Body of pancreas (tissue), 4 donors: ENCODE measurements around the gene PTPRF. TPM values are rescaled to one million over a fixed set of nuclear protein-coding genes. Genes with fewer than 3 reads are reported as not detected.

Source experiments
- ATAC-seq: fragments of 150-250 bp; one replicate; pipeline ENCODE4 v1.9.1; 2016
- DNase-seq, 4 donors: peaks; one replicate each; pipeline ENCODE4 v3.0.0-alpha.2; 2019
- H3K27ac ChIP-seq, 4 donors: fragments of 200-600 bp; sonication (generic); 1 replicate in 3 of 4; 2 replicates in 1 of 4; pipeline versions ENCODE4 v1.5.1 to v1.6.1; 2016 to 2019; ENCODE audit warnings: mild to moderate bottlenecking in 1 of 4, mixed read lengths in 1 of 4, moderate library complexity in 1 of 4
- H3K27me3 ChIP-seq, 2 donors: fragments of 200-600 bp; sonication (generic); one replicate each; pipeline ENCODE4 v1.6.0; 2016; ENCODE audit warnings: mild to moderate bottlenecking in 1 of 2
- H3K36me3 ChIP-seq, 2 donors: fragments of 200-600 bp; sonication (generic); replicated peaks in 1 of 2; 2 replicates each; pipeline ENCODE4 v1.5.1; 2016; ENCODE audit warnings: low read depth in 2 of 2; ENCODE audit not compliant: insufficient read depth in 1 of 2
- H3K4me1 ChIP-seq: fragments of 200-600 bp; sonication (generic); one replicate; pipeline ENCODE4 v1.6.0; 2016
- H3K4me3 ChIP-seq, 2 donors: fragments of 200-600 bp; sonication (generic); 1 replicate in 1 of 2; 2 replicates in 1 of 2; pipeline ENCODE4 v1.5.1; 2016 to 2019
- H3K9me3 ChIP-seq, 3 donors: fragments of 200-600 bp; sonication (generic); 1 replicate in 2 of 3; 2 replicates in 1 of 3; pipeline ENCODE4 v1.5.1; 2016
- CTCF ChIP-seq, 7 experiments: fragments of 450-650 bp in 4 of 7; fragments of 200-600 bp in 3 of 7; sonication (generic) in 3 of 7; IDR thresholded peaks; one replicate each; pipeline ENCODE4 v1.5.1; 2016 to 2019; ENCODE audit warnings: antibody characterized with exemption in 7 of 7
- POLR2A ChIP-seq, 3 donors: fragments of 450-650 bp; IDR thresholded peaks; one replicate each; pipeline ENCODE4 v1.6.1; 2016; ENCODE audit warnings: antibody characterized with exemption in 3 of 3, mild to moderate bottlenecking in 2 of 3
- WGBS, 2 donors: methylation state at CpG; one replicate each; pipeline ENCODE4 v1.1.5; 2017; 5-methylcytosine and 5-hydroxymethylcytosine counted together
- intact Hi-C: fragments of 100-400 bp; cut with DNase I; formaldehyde crosslinking; loops from one replicate; pipeline ENCODE4 v1.15.1; 2023
- total RNA-seq, 2 donors: library from RNA; depleted of rRNA; stranded (reverse); fragments of >200 nt; gene quantifications; one replicate each; pipeline ENCODE4 v1.1.0, GENCODE V29; 2016

Gene PTPRF
- total RNA-seq, 2 donors from 2014 or later: 81.7 to 89.0 TPM

- intact Hi-C loops: no loop called here
- Histone ChIP-seq H3K4me3 (no peak overlapping the region), H3K27me3 (no peaks in the 10 kb centered on the region), H3K9me3 (no peaks in the 10 kb centered on the region), H3K4me1 (peaks cover 7% of the 10 kb centered on the region), H3K36me3 (no peaks in the 10 kb centered on the region), H3K27ac (no peak overlapping the region)
- TF ChIP-seq POLR2A (IDR thresholded peaks at IDR 0.05): no peak
- no peak for TF ChIP-seq CTCF (IDR thresholded peaks at IDR 0.05)
- ATAC-seq: peak; percentile 41
- peak in 2 of 4 donors; percentile 37 to 65 for DNase-seq
- 69 to 75% methylated on average over 13 of the region's 13 CpGs for WGBS, 2 donors
Measured at GRCh38 chr1:43522776-43523480, 7.8 kb upstream of the PTPRF start.

GRCh38 chr1:43524804-43525203 is 5.9 kb upstream of the PTPRF start:
- peak in 3 of 4 donors; percentile 58 to 60 (median 59) for DNase-seq
- peaks cover 13% of the 10 kb centered on the region for H3K4me1 ChIP-seq
- ATAC-seq: no peak

DNA sequence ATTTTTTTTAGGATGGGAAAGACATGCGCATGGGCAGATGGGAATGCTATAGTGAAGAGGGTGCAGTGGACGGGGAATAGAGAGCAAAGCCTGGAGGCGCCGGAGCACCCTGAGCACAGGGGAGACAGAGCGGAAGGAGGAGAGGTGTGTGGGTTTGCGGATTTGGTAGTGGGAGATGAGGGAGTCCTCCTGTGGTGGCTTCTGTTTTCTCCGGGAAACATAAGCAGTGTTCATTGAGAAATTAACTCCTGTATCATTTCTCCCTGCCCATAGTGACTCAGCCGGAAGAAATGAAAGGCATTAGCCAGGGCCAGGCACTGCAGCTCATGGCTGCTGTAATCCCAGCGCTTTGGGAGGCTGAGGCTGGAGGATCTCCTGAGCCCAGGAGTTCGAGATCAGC is 4.7 kb upstream of the PTPRF start:
- ATAC-seq (no peak), DNase-seq (no peak)
- no peak overlapping the region for H3K4me3 ChIP-seq
- no peak overlapping the region for H3K27ac ChIP-seq
- H3K4me1 ChIP-seq: peaks cover 21% of the 10 kb centered on the region
- intact Hi-C loops: loop anchor here (5.0 kb wide), 2 partner anchors 46 to 121 kb away; no protein-coding TSS in a partner anchor
- TF ChIP-seq POLR2A (IDR thresholded peaks at IDR 0.05): no peak
- no peak for TF ChIP-seq CTCF (IDR thresholded peaks at IDR 0.05)
- no peaks in the 10 kb centered on the region for H3K27me3 ChIP-seq
- WGBS, 2 donors: 89% methylated on average over 10 of the region's 10 CpGs
- H3K36me3 ChIP-seq: no peaks in the 10 kb centered on the region
- H3K9me3 ChIP-seq: no peaks in the 10 kb centered on the region

More at GRCh38 chr1:43524804-43525203, 5.9 kb upstream of the PTPRF start:
- no peaks in the 10 kb centered on the region for H3K9me3 ChIP-seq
- no peak overlapping the region for H3K4me3 ChIP-seq
- 41 to 48% methylated on average over 8 of the region's 8 CpGs for WGBS, 2 donors
- no peak for TF ChIP-seq POLR2A (IDR thresholded peaks at IDR 0.05)
- TF ChIP-seq CTCF (IDR thresholded peaks at IDR 0.05): no peak
- H3K27me3 ChIP-seq: no peaks in the 10 kb centered on the region
- intact Hi-C loops: loop anchor here (5.0 kb wide), 2 partner anchors 47 to 122 kb away; no protein-coding TSS in a partner anchor
- H3K36me3 ChIP-seq: no peaks in the 10 kb centered on the region
- H3K27ac ChIP-seq: no peak overlapping the region

- Histone ChIP-seq H3K27ac (no peak overlapping the region), H3K36me3 (no peaks in the 10 kb centered on the region), H3K9me3 (no peaks in the 10 kb centered on the region), H3K4me3 (no peak overlapping the region), H3K27me3 (no peaks in the 10 kb centered on the region), H3K4me1 (peaks cover 28% of the 10 kb centered on the region)
- no peak for ATAC-seq
- TF ChIP-seq POLR2A (IDR thresholded peaks at IDR 0.05) (no peak), CTCF (IDR thresholded peaks at IDR 0.05) (no peak)
- DNase-seq: no peak
- intact Hi-C loops: loop anchor here (5.0 kb wide), 2 partner anchors 45 to 120 kb away; no protein-coding TSS in a partner anchor
- WGBS, 2 donors: 71 to 77% methylated on average over 12 of the region's 12 CpGs
Measured at GRCh38 chr1:43527111-43527878, 3.4 kb upstream of the PTPRF start.
